Endothelial cell of umbilical vein (primary cell): ENCODE data around the gene KRTAP4-3.
"Not testable (repeated sequence)": the region's sequence is repeated elsewhere in the genome, so short reads cannot be mapped to it uniquely, and the experiment has no call there.

Experiments used
- CTCF ChIP-seq, 2 donors: IDR thresholded peaks; 1 replicate in 1 of 2; 2 replicates in 1 of 2; pipeline ENCODE4 v1.5.1; 2011; ENCODE audit warnings: low read length in 2 of 2, mild to moderate bottlenecking in 2 of 2, moderate library complexity in 2 of 2, control low read depth in 1 of 2, inconsistent platforms in 1 of 2, low read depth in 1 of 2; ENCODE audit not compliant: insufficient read depth in 1 of 2; ENCODE audit errors: extremely low read depth in 1 of 2
- EZH2 ChIP-seq: IDR thresholded peaks from 2 replicates; pipeline ENCODE4 v1.6.1; 2012; ENCODE audit warnings: borderline replicate concordance, low read depth, mild to moderate bottlenecking, moderate library complexity, low read length, inconsistent platforms; ENCODE audit not compliant: severe bottlenecking
- MAX ChIP-seq: IDR thresholded peaks from 2 replicates; pipeline ENCODE4 v1.6.1; 2011; ENCODE audit not compliant: insufficient read depth, insufficient read length

GRCh38 chr17:41117846-41118386 is 50.1 kb downstream of the KRTAP4-3 start, which contains the start of gene KRTAP4-11:
- TF ChIP-seq MAX; CTCF (IDR thresholded peaks at IDR 0.05; ENCODE audit: extremely low read depth in 1 of 2, insufficient read depth in 1 of 2, low read depth in 1 of 2, low read length in 2 of 2); EZH2: not testable (repeated sequence)
